Cardiac fibroblast (primary cell): ENCODE data around the gene CCSER1.

Experiments used
- DNase-seq, 2 donors: peaks; one replicate each; pipeline versions ENCODE4 v3.0.0 to v3.0.0-alpha.2; 2010; ENCODE audit warnings: low read depth in 2 of 2
- H3K4me3 ChIP-seq, 2 donors: replicated peaks in 1 of 2; 1 replicate in 1 of 2; 2 replicates in 1 of 2; pipeline ENCODE4 v1.5.1; 2011; ENCODE audit warnings: low read depth in 2 of 2, low read length in 2 of 2, mild to moderate bottlenecking in 2 of 2, moderate library complexity in 1 of 2
- TF ChIP-seq, protein P1 (sequence below): IDR thresholded peaks from one replicate; pipeline ENCODE4 v1.5.1; 2011; ENCODE audit warnings: low read depth, mild to moderate bottlenecking, low read length, inconsistent platforms

Gene CCSER1

DNA sequence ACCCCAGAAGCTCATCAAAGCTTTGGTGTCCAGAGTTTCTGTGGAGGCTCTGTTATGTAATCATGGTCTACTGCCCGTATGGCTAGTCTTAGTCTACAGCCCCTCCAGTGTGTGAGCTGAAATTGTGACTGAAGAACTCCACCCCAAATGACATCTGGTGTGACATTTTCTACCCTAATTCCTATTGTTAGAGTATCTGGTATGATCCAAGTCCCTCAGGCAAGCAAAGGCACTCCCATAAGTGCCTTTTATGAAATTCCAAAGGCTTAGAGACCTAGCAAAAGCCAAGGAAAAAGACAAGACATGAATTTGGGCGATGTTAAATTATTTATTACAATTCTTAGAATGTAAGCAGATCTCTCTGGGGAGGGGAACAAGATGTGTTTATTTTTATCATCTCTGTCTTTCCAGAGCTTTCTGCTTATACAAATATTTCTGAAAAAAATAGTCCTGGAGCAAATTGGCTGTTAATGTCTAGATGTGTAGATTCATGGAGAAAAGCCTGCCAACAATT lies 417.4 kb downstream of the CCSER1 start:
- H3K4me3 ChIP-seq: no peak overlapping the region
- TF ChIP-seq, protein P1, sequence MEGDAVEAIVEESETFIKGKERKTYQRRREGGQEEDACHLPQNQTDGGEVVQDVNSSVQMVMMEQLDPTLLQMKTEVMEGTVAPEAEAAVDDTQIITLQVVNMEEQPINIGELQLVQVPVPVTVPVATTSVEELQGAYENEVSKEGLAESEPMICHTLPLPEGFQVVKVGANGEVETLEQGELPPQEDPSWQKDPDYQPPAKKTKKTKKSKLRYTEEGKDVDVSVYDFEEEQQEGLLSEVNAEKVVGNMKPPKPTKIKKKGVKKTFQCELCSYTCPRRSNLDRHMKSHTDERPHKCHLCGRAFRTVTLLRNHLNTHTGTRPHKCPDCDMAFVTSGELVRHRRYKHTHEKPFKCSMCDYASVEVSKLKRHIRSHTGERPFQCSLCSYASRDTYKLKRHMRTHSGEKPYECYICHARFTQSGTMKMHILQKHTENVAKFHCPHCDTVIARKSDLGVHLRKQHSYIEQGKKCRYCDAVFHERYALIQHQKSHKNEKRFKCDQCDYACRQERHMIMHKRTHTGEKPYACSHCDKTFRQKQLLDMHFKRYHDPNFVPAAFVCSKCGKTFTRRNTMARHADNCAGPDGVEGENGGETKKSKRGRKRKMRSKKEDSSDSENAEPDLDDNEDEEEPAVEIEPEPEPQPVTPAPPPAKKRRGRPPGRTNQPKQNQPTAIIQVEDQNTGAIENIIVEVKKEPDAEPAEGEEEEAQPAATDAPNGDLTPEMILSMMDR: no peak
- no peak for DNase-seq

GRCh38 chr4:90545380-90545779 lies 418.2 kb downstream of the CCSER1 start:
- TF ChIP-seq, protein P1: no peak
- no peak overlapping the region for H3K4me3 ChIP-seq
- DNase-seq: no peak

- TF ChIP-seq, protein P1: no peak
- DNase-seq: no peak
- H3K4me3 ChIP-seq: no peak overlapping the region
Observed at GRCh38 chr4:90546114-90546513, 418.9 kb downstream of the CCSER1 start.

DNA sequence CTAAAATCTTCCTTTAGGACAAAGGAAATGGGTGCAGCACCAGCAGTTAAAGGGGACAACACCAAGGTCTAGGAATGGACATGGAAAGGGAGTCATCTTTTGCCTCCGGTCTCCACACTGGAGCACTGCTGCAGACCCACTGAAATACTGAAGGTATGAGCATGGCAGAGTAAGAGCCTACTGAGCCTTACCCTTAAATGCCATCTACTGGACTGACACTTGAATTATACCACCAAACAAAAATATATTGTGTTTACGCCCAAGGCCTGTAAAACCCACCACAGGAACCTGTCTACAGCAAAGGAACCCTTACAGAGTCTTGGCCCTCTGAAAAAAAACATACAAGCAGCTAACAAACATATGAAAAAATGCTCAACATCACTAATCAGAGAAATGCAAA lies 443.4 kb downstream of the CCSER1 start:
- no peak for DNase-seq
- TF ChIP-seq, protein P1: no peak
- H3K4me3 ChIP-seq: no peak overlapping the region

GRCh38 chr4:90572996-90573395 lies 445.8 kb downstream of the CCSER1 start:
- no peak overlapping the region for H3K4me3 ChIP-seq
- TF ChIP-seq, protein P1: no peak
- DNase-seq: no peak

GRCh38 chr4:90575371-90575770 lies 448.2 kb downstream of the CCSER1 start:
- no peak overlapping the region for H3K4me3 ChIP-seq
- TF ChIP-seq, protein P1: no peak
- no peak for DNase-seq

DNA sequence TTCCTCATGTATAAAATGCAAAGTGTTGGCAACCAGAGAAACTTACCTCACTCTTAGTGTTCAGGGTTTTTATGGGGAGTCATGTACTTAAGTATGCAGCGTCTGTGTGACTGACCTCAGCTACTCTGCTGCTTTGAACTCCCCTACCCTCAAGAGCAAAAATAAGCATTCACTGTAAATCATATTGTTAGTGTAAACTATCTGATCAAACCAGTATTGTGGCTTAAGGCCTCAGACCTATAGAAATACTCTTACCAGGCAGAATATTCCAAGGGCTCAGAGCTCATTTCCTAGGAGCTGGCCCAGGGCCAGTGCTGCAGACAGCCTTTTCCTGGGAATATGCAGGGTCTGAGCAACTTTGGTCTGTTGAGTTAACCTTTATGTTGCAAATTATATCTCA lies 453.1 kb downstream of the CCSER1 start:
- no peak overlapping the region for H3K4me3 ChIP-seq
- DNase-seq: no peak
- TF ChIP-seq, protein P1: no peak
